MM.1S (cell line): ENCODE measurements around the gene MUC5B.

Experiments
- DNase-seq: peaks from one replicate; pipeline ENCODE4 v3.0.0-alpha.2; 2015
- H2AFZ ChIP-seq: fragments of 300-600 bp; sonication (generic); 2 replicates; pipeline ENCODE4 v1.6.0; 2016; ENCODE audit warnings: antibody characterized with exemption, low read length
- H3F3A ChIP-seq: fragments of 300-600 bp; sonication (generic); 2 replicates; pipeline ENCODE4 v1.6.1; 2016; ENCODE audit warnings: mild to moderate bottlenecking, antibody characterized with exemption, low read length, moderate library complexity, mixed read lengths; ENCODE audit not compliant: insufficient read depth
- H3K27ac ChIP-seq: fragments of 300-600 bp; sonication (generic); 2 replicates; pipeline ENCODE4 v1.5.1; 2016; ENCODE audit warnings: mild to moderate bottlenecking, low read length
- H3K27me3 ChIP-seq: fragments of 300-600 bp; sonication (generic); replicated peaks from 2 replicates; pipeline ENCODE4 v1.6.0; 2016; ENCODE audit warnings: low read length; ENCODE audit not compliant: insufficient read depth
- H3K36me3 ChIP-seq: fragments of 300-600 bp; sonication (generic); replicated peaks from 2 replicates; pipeline ENCODE4 v1.6.1; 2016; ENCODE audit warnings: mild to moderate bottlenecking, low read length, mixed read lengths; ENCODE audit not compliant: insufficient read depth
- H3K4me1 ChIP-seq: fragments of 300-600 bp; sonication (generic); 2 replicates; pipeline ENCODE4 v1.6.1; 2016; ENCODE audit warnings: low read length, mixed read lengths
- H3K4me2 ChIP-seq: fragments of 300-600 bp; sonication (generic); 2 replicates; pipeline ENCODE4 v1.6.0; 2016; ENCODE audit warnings: low read depth, low read length
- H3K4me3 ChIP-seq: fragments of 300-600 bp; sonication (generic); 2 replicates; pipeline ENCODE4 v1.5.1; 2016; ENCODE audit warnings: low read length, mixed read lengths
- H3K79me2 ChIP-seq: fragments of 300-600 bp; sonication (generic); 2 replicates; pipeline ENCODE4 v1.6.1; 2016; ENCODE audit warnings: mixed run types, low read length, mixed read lengths
- H3K9ac ChIP-seq: fragments of 300-600 bp; sonication (generic); 2 replicates; pipeline ENCODE4 v1.6.1; 2016; ENCODE audit warnings: low read length, mixed read lengths
- H3K9me2 ChIP-seq: fragments of 300-600 bp; sonication (generic); replicated peaks from 2 replicates; pipeline ENCODE4 v1.6.1; 2016; ENCODE audit warnings: mild to moderate bottlenecking, low read length, mixed read lengths; ENCODE audit not compliant: insufficient read depth
- H3K9me3 ChIP-seq: fragments of 300-600 bp; sonication (generic); replicated peaks from 2 replicates; pipeline ENCODE4 v1.6.1; 2016; ENCODE audit warnings: mild to moderate bottlenecking, low read length, mixed read lengths; ENCODE audit not compliant: insufficient read depth
- H4K20me1 ChIP-seq: fragments of 300-600 bp; sonication (generic); 2 replicates; pipeline ENCODE4 v1.6.1; 2016; ENCODE audit warnings: mild to moderate bottlenecking, low read length, moderate library complexity, mixed read lengths; ENCODE audit not compliant: insufficient read depth
- EZH2 ChIP-seq: fragments of 300-600 bp; sonication (generic); optimal IDR thresholded peaks from 2 replicates; pipeline ENCODE3; 2017; ENCODE audit warnings: low read depth, mild to moderate bottlenecking, antibody characterized with exemption, low read length, mixed read lengths
- EZH2phosphoT487 ChIP-seq: fragments of 300-600 bp; sonication (generic); IDR thresholded peaks from 2 replicates; pipeline ENCODE4 v1.6.1; 2018; ENCODE audit warnings: antibody characterized with exemption, low read length
- TF ChIP-seq, protein P1 (sequence below): fragments of 300-600 bp; sonication (generic); IDR thresholded peaks from 2 replicates; pipeline ENCODE4 v1.5.1; 2016; ENCODE audit warnings: antibody characterized with exemption, low read length, mixed read lengths

MUC5B gene

DNA sequence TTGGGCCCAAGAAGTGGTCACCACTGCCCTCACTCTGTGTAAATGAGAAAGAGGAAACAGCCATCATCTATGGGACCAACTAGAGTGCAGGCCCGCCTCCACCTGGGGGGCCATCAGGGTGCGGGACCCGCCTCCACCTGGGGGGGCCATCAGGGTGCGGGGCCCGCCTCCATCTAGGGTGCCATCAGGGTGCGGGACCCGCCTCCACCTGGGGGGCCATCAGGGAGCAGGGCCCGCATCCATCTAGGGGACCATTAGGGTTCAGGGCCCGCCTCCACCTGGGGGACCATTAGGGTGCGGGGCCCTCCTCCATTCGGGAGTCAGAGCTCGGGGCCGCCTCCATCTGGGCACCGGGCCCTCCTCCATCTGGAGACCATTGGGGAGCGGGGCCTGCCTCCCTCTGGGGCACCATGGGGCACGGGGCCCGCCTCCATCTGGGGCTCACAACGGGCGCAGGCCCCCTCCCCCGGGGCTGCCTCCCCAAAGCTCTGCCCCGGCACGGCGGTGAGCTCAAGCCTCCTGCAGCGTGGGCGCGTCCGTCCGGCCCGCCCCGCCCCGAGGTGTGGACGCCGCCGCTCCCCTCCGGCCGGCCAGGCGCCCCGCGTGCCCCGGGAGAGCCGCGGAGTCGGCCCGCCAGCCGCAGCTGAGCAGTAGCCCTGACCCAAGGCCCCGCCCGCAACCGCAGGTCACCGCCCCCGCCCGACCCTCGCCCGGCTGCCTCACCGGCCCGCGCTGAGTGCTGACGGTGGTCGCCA, 86.1 kb downstream of the MUC5B start:
- H3K9me3 ChIP-seq: no peaks in the 10 kb centered on the region
- H3K27ac ChIP-seq: no peak overlapping the region
- no peak overlapping the region for H2AFZ ChIP-seq
- peaks cover 21% of the 10 kb centered on the region for H3K27me3 ChIP-seq
- no peaks in the 10 kb centered on the region for H3K9me2 ChIP-seq
- DNase-seq: no peak
- H3K4me2 ChIP-seq: peak overlapping the region; percentile 78
- no peaks in the 10 kb centered on the region for H3K36me3 ChIP-seq
- peak overlapping the region; percentile 76 for H3K4me3 ChIP-seq
- H3F3A ChIP-seq: peaks cover 4% of the 10 kb centered on the region; the same call in 1 of the 2 replicates
- 0 out of 2 replicates have a peak, but pooled peaks cover 4% of the 10 kb centered on the region for H3K4me1 ChIP-seq
- peak overlapping the region; percentile 60; the same call in 1 of the 2 replicates for H3K9ac ChIP-seq
- peaks cover 52% of the 10 kb centered on the region for H3K79me2 ChIP-seq
- TF ChIP-seq EZH2phosphoT487 (no peak), EZH2 (no peak)
- TF ChIP-seq, protein P1, sequence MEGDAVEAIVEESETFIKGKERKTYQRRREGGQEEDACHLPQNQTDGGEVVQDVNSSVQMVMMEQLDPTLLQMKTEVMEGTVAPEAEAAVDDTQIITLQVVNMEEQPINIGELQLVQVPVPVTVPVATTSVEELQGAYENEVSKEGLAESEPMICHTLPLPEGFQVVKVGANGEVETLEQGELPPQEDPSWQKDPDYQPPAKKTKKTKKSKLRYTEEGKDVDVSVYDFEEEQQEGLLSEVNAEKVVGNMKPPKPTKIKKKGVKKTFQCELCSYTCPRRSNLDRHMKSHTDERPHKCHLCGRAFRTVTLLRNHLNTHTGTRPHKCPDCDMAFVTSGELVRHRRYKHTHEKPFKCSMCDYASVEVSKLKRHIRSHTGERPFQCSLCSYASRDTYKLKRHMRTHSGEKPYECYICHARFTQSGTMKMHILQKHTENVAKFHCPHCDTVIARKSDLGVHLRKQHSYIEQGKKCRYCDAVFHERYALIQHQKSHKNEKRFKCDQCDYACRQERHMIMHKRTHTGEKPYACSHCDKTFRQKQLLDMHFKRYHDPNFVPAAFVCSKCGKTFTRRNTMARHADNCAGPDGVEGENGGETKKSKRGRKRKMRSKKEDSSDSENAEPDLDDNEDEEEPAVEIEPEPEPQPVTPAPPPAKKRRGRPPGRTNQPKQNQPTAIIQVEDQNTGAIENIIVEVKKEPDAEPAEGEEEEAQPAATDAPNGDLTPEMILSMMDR: no peak
- H4K20me1 ChIP-seq: no peaks in the 10 kb centered on the region

DNA sequence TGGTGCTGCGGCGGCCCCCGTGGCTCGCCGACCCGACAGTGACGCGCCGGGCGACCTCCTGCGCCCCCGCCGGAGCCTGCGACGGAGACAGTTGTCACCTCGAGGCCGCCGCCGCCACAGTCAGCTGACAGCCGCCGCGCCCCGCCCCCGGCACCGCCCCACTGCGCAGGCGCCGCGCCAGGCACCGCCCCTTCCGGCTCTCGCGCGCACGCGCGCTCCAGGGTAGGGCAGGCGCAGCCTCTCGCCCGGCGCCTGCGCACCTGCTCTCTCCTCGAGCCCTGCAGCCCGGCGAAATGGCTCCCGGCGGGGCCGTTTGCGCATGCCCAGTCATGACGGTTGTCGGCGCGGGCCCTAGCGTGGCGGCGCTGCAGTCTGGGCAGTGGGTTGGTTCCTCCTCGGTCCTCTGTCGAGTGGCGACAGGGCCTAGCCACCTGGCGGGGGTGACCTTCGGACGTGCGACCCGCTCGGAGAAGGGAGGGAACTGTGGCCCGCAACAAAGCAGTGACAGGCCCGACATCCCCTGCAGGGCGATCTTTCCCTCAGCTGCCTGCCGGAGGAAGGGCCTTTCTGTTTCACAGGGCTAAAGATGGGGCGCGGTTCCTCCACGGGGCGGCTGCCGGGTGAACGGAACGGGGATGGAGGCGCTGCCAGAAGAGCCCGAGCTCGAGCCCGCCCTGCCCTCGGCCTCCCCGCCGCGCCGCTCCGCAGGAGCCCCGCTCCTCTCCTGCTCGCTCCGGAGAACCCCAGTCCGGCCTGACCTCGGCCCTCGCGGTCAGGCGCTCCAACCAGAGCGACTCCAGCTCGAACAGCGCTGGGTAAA, 86.8 kb downstream of the MUC5B start, which contains the start of gene TOLLIP:
TSS of gene TOLLIP (minus strand) at position 135 of the 820 bp plus-strand sequence. CDS start at position 1, 134 bp downstream.
- Histone ChIP-seq H4K20me1 (no peaks in the 10 kb centered on the region), H3F3A (peaks cover 4% of the 10 kb centered on the region; the same call in 1 of the 2 replicates), H3K27ac (peak within 1 kb of the TSS; percentile 76), H3K9me3 (no peaks in the 10 kb centered on the region), H3K9ac (peak within 1 kb of the TSS; percentile 82), H3K79me2 (peaks cover 44% of the 10 kb centered on the region), H3K4me1 (0 out of 2 replicates have a peak, but pooled peaks cover 4% of the 10 kb centered on the region), H3K4me2 (peak within 1 kb of the TSS; percentile 87), H3K36me3 (no peaks in the 10 kb centered on the region), H3K9me2 (no peaks in the 10 kb centered on the region), H3K27me3 (peaks cover 29% of the 10 kb centered on the region), H3K4me3 (peak within 1 kb of the TSS; percentile 92), H2AFZ (peak within 1 kb of the TSS; percentile 67)
- DNase-seq: peak; percentile 96
- TF ChIP-seq EZH2phosphoT487: no peak
- TF ChIP-seq, protein P1: peak; percentile 33

DNA sequence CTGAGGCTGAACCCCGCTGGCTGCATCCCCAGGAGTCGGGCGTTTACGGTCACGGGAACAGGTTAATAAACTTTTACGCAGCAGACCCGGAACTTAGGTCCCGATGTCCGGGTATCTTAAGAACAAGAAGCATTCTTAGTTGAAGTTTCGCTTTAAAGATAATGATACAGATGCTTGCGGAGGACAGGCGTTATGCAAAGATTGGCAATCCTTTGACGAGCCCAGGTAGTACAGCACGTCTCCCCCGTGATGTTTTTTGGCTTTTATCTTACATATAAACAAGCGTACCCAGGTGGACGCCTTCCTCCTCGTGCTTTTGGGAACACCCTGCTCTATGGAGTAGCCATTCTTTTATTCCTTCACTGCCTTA, 87.4 kb downstream of the MUC5B start:
- Histone ChIP-seq H4K20me1 (no peaks in the 10 kb centered on the region), H3K4me2 (peak overlapping the region; percentile 87), H3K9me3 (no peaks in the 10 kb centered on the region), H3K36me3 (no peaks in the 10 kb centered on the region), H3F3A (peaks cover 4% of the 10 kb centered on the region; the same call in 1 of the 2 replicates), H3K4me1 (0 out of 2 replicates have a peak, but pooled peaks cover 4% of the 10 kb centered on the region), H3K9ac (peak overlapping the region; percentile 82), H2AFZ (peak overlapping the region; percentile 67), H3K27me3 (peaks cover 31% of the 10 kb centered on the region), H3K9me2 (no peaks in the 10 kb centered on the region), H3K4me3 (peak overlapping the region; percentile 92), H3K27ac (peak overlapping the region; percentile 76), H3K79me2 (peaks cover 38% of the 10 kb centered on the region)
- peak; percentile 38 for DNase-seq
- TF ChIP-seq, protein P1: no peak
- TF ChIP-seq EZH2 (no peak), EZH2phosphoT487 (no peak)
